ENCODE data around the gene PAPPA2.

- no peak for TF ChIP-seq CTCF (IDR thresholded peaks at IDR 0.05)
- no peak for TF ChIP-seq POLR2A (IDR thresholded peaks at IDR 0.05)
- no peak for TF ChIP-seq EP300 (IDR thresholded peaks at IDR 0.05)
These were observed 231.7 kb downstream of the PAPPA2 start for GRCh38 chr1:176694713-176695112.
